ENCODE measurements around the gene SLC16A1.

GRCh38 chr1:112982328-112982727 lies 26.3 kb upstream of the SLC16A1 start:
- TF ChIP-seq, protein P1, sequence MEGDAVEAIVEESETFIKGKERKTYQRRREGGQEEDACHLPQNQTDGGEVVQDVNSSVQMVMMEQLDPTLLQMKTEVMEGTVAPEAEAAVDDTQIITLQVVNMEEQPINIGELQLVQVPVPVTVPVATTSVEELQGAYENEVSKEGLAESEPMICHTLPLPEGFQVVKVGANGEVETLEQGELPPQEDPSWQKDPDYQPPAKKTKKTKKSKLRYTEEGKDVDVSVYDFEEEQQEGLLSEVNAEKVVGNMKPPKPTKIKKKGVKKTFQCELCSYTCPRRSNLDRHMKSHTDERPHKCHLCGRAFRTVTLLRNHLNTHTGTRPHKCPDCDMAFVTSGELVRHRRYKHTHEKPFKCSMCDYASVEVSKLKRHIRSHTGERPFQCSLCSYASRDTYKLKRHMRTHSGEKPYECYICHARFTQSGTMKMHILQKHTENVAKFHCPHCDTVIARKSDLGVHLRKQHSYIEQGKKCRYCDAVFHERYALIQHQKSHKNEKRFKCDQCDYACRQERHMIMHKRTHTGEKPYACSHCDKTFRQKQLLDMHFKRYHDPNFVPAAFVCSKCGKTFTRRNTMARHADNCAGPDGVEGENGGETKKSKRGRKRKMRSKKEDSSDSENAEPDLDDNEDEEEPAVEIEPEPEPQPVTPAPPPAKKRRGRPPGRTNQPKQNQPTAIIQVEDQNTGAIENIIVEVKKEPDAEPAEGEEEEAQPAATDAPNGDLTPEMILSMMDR (conservative IDR thresholded peaks at IDR 0.05; ENCODE audit: low read depth in 2 of 2): no peak
- TF ChIP-seq, protein P2, sequence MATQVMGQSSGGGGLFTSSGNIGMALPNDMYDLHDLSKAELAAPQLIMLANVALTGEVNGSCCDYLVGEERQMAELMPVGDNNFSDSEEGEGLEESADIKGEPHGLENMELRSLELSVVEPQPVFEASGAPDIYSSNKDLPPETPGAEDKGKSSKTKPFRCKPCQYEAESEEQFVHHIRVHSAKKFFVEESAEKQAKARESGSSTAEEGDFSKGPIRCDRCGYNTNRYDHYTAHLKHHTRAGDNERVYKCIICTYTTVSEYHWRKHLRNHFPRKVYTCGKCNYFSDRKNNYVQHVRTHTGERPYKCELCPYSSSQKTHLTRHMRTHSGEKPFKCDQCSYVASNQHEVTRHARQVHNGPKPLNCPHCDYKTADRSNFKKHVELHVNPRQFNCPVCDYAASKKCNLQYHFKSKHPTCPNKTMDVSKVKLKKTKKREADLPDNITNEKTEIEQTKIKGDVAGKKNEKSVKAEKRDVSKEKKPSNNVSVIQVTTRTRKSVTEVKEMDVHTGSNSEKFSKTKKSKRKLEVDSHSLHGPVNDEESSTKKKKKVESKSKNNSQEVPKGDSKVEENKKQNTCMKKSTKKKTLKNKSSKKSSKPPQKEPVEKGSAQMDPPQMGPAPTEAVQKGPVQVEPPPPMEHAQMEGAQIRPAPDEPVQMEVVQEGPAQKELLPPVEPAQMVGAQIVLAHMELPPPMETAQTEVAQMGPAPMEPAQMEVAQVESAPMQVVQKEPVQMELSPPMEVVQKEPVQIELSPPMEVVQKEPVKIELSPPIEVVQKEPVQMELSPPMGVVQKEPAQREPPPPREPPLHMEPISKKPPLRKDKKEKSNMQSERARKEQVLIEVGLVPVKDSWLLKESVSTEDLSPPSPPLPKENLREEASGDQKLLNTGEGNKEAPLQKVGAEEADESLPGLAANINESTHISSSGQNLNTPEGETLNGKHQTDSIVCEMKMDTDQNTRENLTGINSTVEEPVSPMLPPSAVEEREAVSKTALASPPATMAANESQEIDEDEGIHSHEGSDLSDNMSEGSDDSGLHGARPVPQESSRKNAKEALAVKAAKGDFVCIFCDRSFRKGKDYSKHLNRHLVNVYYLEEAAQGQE (IDR thresholded peaks at IDR 0.05; ENCODE audit: unreplicated experiment): no peak
- TF ChIP-seq POLR2AphosphoS5 (IDR thresholded peaks at IDR 0.05; ENCODE audit: low read depth) (no peak), CREB1 (CRISPR knock-in tag; IDR thresholded peaks at IDR 0.05; ENCODE audit: low read depth) (no peak), EZH2phosphoT487 (IDR thresholded peaks at IDR 0.05; ENCODE audit: unreplicated experiment) (no peak), EZH2 (IDR thresholded peaks at IDR 0.05; ENCODE audit: low read depth, unreplicated experiment) (no peak)

Measured in GM23338 (cell line).